GM12872 (cell line): ENCODE data around the gene ETV3L.

Source experiments
- TF ChIP-seq, protein P1 (sequence below): IDR thresholded peaks from 3 replicates; pipeline ENCODE4 v1.5.1; 2011; ENCODE audit warnings: low read depth, mild to moderate bottlenecking, low read length, moderate library complexity; ENCODE audit not compliant: insufficient read depth

Gene ETV3L

GRCh38 chr1:157142201-157142600 lies 42.6 kb upstream of the ETV3L start:
- TF ChIP-seq, protein P1, sequence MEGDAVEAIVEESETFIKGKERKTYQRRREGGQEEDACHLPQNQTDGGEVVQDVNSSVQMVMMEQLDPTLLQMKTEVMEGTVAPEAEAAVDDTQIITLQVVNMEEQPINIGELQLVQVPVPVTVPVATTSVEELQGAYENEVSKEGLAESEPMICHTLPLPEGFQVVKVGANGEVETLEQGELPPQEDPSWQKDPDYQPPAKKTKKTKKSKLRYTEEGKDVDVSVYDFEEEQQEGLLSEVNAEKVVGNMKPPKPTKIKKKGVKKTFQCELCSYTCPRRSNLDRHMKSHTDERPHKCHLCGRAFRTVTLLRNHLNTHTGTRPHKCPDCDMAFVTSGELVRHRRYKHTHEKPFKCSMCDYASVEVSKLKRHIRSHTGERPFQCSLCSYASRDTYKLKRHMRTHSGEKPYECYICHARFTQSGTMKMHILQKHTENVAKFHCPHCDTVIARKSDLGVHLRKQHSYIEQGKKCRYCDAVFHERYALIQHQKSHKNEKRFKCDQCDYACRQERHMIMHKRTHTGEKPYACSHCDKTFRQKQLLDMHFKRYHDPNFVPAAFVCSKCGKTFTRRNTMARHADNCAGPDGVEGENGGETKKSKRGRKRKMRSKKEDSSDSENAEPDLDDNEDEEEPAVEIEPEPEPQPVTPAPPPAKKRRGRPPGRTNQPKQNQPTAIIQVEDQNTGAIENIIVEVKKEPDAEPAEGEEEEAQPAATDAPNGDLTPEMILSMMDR = no peak

DNA sequence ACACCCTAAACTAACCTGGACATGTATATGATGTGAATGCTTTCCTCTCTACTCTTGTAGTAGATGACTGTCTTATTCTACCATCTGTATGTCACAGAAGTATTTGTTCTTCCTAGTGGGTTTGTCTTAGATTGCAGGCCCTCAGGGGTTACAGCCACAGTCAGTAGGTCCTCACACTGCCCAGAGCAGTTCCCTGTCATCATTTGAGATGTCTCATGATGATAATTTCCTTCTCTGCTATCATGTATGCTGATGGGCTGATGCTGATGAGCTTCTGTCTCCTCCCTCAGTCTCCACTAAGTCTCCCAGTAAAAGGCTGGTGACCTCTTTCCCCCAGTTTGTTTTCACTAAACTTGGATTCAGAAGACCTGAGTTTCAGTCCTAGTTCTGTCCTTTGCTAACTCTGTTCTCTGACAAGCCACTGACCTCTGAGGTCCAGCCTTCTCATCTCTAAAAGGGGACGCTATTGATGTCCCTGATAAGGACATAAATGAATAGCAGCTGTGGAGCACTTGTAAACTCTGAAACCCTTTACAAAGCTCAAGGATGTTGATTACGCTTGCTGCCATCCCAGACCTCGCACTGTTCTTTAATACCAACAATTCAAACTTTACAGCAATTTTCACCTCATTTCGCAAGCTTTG lies 41.7 kb upstream of the ETV3L start:
- TF ChIP-seq, protein P1 = no peak

DNA sequence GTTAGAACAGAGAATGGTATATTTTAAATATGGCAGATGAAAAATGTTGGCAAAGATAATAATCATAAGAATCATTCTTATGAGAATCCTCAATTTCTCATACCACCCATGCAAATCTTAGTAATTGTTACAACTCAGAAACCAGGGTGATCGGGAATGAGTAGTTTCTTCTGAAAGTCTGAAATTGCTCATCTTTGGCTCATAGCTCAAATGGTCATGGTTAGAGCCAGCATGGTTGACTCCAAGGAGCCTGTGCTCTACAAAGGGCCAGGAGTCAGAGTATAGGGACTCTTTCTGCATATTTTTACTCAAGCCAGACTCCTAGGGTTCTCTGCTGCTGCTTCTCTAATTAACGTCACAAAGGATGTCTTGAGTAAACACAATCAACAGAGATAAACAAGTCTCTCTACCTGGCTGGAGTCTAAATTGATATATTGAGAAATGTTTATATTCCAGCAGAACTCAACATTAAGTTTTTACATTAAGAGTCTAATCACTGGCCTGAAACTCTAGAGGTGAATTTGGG lies 40.5 kb upstream of the ETV3L start:
- TF ChIP-seq, protein P1 = no peak

DNA sequence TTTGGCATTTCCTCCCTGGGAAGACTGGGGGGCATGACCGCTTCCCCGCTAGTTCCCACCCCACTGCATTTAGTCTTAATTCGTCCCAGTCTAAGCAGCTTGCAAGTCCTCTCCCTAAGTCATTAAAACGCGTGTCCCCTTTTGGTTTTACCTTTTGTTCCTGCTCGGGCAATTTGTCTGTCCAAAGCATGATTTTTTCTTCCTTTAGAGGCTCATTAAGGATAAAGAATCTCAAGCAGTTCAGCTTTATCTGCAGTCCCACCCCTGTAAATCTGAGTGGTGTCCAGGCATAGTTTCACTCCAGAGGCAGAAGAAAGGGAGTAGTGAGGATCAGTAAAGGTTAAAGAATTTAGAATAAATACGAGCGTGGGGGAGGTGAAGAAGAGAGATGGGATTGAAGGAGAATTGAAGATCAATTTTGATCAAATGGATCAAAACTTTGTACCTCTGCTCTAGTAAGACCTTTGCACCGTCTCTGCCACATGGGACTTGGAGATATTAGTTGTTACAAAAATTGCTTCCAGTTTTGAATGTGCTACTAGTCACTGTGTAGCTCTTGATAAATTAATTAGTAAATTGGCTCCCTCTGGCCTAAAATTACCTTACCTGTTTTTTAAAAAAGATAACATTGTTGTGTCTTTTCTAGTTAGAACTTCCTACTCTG lies 39.6 kb upstream of the ETV3L start:
- TF ChIP-seq, protein P1 = no peak

DNA sequence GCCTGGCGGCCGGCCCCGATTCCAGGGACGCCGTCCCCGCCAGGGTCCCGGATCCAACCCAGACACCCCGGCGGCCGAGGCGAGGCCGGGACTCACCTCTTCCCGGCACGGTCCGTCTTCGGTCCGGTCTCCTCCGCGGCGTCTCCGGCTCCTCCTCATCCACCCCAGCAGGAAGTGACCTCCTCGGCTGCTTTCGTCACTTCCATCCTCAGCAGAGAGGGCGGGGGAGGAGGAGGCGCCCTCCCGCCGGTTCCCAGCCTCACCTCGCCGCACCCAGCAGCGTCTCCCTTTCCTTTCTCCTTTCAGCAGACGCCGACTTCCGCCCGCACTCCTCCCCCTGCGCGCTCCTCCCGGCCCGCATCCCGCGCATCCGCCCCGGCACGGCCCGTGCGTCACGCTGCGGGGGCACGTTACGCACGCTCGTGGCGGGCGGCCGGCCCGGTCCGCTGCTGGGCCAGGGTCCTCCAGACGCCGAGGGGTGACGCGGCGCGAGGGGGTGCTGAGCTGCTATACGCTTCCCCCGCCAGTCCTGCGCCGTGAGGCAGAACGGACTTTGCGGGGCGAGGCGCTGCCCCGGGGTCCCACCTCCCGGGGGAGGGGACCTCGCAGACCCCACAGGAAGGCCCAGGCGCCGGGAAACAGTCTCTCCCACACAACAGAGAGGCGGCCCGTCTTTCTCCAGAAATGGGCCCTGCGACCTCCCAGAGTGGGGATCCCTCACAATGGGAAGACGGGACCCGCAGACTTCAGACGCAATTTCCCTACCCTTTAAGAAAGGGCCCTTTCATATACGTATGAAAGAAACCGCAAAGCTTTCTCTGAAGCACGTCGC lies 38.8 kb upstream of the ETV3L start, which contains the start of gene ETV3:
TSS of gene ETV3 (minus strand) at position 176 of the 832 bp plus-strand sequence. CDS start 2,043 bp downstream, outside the sequence.
- TF ChIP-seq, protein P1 = no peak

DNA sequence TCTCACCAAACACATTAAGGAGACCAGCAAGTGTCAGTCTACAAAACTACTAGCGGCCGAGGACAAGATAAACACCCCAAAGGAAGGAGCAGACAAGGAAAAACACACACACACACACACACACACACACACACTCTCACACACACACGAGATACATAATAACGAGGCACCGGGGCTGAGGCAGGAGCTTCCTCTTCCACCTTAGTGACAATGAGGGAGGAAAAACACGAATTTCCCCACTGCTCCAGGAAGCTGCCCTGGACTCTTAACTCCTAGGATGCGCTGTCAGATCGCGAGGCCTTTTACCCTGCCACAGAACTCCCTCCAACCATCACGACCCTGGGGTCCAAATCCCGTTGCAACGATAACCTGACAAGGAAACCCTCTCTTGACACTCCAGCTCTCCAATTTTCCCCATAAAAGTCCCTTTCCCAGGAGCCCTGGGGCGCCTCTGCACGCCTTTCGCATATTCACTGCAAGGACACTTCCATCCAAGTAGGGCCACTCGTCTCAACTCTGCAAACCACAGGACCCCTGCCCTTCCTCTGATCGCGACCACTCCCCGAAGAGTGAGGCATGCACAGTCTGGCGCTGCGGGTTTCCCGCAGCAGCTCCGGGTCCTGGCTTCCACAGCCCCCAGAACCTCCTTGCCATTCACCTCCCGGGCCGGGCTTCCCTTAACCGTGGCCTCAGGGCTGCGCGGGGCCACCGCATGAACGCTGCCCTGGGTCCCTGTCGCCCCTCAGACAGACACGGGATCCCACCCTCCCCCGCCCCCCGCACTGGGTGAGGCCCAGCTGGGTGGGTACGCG lies 38.0 kb upstream of the ETV3L start:
- TF ChIP-seq, protein P1 = no peak; the same call in 2 of the 3 replicates
